Right lobe of liver (tissue), 6 donors: Measurements from ENCODE around the gene CLIC2. TPM values are rescaled to one million over a fixed set of nuclear protein-coding genes. Genes with fewer than 3 reads are reported as not detected.

Experiments used
- ATAC-seq, 4 donors: fragments of 200-7000 bp; cut with Tn5 transposase; one replicate each; pipeline ENCODE4 v1.9.1; 2020; ENCODE audit warnings: mild to moderate bottlenecking in 4 of 4, moderate library complexity in 4 of 4
- DNase-seq, 3 donors: peaks; one replicate each; pipeline ENCODE4 v3.0.0-alpha.2; 2020
- H3K27ac ChIP-seq, 3 donors: fragments of 200-600 bp; one replicate each; pipeline ENCODE4 v1.8.0; 2022
- H3K27me3 ChIP-seq, 2 donors: fragments of 200-600 bp; one replicate each; pipeline ENCODE4 v1.8.0; 2022
- H3K36me3 ChIP-seq, 4 donors: fragments of 200-600 bp; sonication (generic) in 1 of 4; one replicate each; pipeline versions ENCODE4 v1.5.1 to v1.8.0; 2017 to 2022; ENCODE audit warnings: control low read depth in 1 of 4
- H3K4me1 ChIP-seq, 4 donors: fragments of 200-600 bp; sonication (generic) in 1 of 4; one replicate each; pipeline versions ENCODE4 v1.5.1 to v1.8.0; 2017 to 2022; ENCODE audit warnings: control low read depth in 1 of 4
- H3K4me3 ChIP-seq, 3 donors: fragments of 200-600 bp; one replicate each; pipeline ENCODE4 v1.8.0; 2022
- H3K9me3 ChIP-seq, 4 donors: fragments of 200-600 bp; sonication (generic) in 1 of 4; one replicate each; pipeline versions ENCODE4 v1.5.1 to v1.8.0; 2017 to 2022; ENCODE audit warnings: control low read depth in 1 of 4
- CTCF ChIP-seq, 4 donors: fragments of 200-600 bp in 3 of 4; fragments of 450-650 bp in 1 of 4; IDR thresholded peaks; one replicate each; pipeline versions ENCODE4 v1.5.1 to v1.8.0; 2016 to 2022; ENCODE audit warnings: antibody characterized with exemption in 4 of 4, mild to moderate bottlenecking in 2 of 4
- POLR2A ChIP-seq: fragments of 450-650 bp; IDR thresholded peaks from one replicate; pipeline ENCODE4 v1.6.1; 2017; ENCODE audit warnings: antibody characterized with exemption, mild to moderate bottlenecking
- WGBS: methylation state at CpG from one replicate; pipeline ENCODE4 v1.1.6; 2018; ENCODE audit warnings: low coverage, low lambda C conversion rate; ENCODE audit not compliant: insufficient coverage; ENCODE audit errors: missing lambda C conversion rate; 5-methylcytosine and 5-hydroxymethylcytosine counted together
- intact Hi-C, 2 donors: fragments of 100-400 bp; cut with DNase I; formaldehyde crosslinking; loops; one replicate each; pipeline versions ENCODE4 v1.11.2 to v1.14.1; 2022
- total RNA-seq, 6 experiments: library from RNA; depleted of rRNA in 2 of 6; stranded (reverse); fragments of >200 nt in 2 of 6; fragmentation: NEBNext Ultra II Directional in 3 of 6; extraction: Animal tissue kit (Norgen Biotek cat#: 25700) in 3 of 6; gene quantifications; one replicate each; pipeline versions ENCODE4 v1.1.0 to v1.2.4, GENCODE V29; 2016 to 2023
- donor health status: DM: no; HTN: yes; CAD: no.
- donor health status: DM: no; HTN: no; CAD: no.
- donor health status: DM: no; HTN: no; CAD: no.
- donor health status: DM: no; HTN: yes; CAD: no.
- donor health status: DM: no; HTN: yes; CAD: no.

Gene CLIC2
- total RNA-seq, 6 experiments from 2014 or later: 1.5 to 11.0 (median 3.9) TPM

GRCh38 chrX:155266439-155266838, 68.0 kb downstream of the CLIC2 start:
- H3K9me3 ChIP-seq: no peaks in the 10 kb centered on the region
- H3K27ac ChIP-seq: no peak overlapping the region
- intact Hi-C loops: no loop called here
- 40% methylated on average over 1 of the region's 1 CpG for WGBS
- no peaks in the 10 kb centered on the region for H3K27me3 ChIP-seq
- ATAC-seq: no peak
- H3K4me3 ChIP-seq: no peak overlapping the region
- no peak for DNase-seq
- no peaks in the 10 kb centered on the region for H3K36me3 ChIP-seq
- no peaks in the 10 kb centered on the region for H3K4me1 ChIP-seq
- TF ChIP-seq POLR2A (no peak), CTCF (IDR thresholded peaks at IDR 0.05) (no peak)

GRCh38 chrX:155263854-155264628, 70.4 kb downstream of the CLIC2 start, which contains the start of gene RAB39B:
TSS of gene RAB39B (minus strand) at chrX:155264491. CDS start at chrX:155264288, 203 bp downstream.
- intact Hi-C loops: no loop called here
- H3K27ac ChIP-seq: no peak within 1 kb of the TSS
- no peaks in the 10 kb centered on the region for H3K36me3 ChIP-seq
- H3K9me3 ChIP-seq: no peaks in the 10 kb centered on the region
- H3K27me3 ChIP-seq: no peaks in the 10 kb centered on the region
- TF ChIP-seq POLR2A (no peak), CTCF (IDR thresholded peaks at IDR 0.05) (no peak)
- 9% methylated on average over 13 of the region's 58 CpGs for WGBS
- DNase-seq (peak; percentile 42 to 58 (median 53)), ATAC-seq (peak; percentile 69 to 88 (median 75))
- H3K4me1 ChIP-seq: no peaks in the 10 kb centered on the region
- peak within 1 kb of the TSS; percentile 10 to 32 (median 25) for H3K4me3 ChIP-seq

DNA sequence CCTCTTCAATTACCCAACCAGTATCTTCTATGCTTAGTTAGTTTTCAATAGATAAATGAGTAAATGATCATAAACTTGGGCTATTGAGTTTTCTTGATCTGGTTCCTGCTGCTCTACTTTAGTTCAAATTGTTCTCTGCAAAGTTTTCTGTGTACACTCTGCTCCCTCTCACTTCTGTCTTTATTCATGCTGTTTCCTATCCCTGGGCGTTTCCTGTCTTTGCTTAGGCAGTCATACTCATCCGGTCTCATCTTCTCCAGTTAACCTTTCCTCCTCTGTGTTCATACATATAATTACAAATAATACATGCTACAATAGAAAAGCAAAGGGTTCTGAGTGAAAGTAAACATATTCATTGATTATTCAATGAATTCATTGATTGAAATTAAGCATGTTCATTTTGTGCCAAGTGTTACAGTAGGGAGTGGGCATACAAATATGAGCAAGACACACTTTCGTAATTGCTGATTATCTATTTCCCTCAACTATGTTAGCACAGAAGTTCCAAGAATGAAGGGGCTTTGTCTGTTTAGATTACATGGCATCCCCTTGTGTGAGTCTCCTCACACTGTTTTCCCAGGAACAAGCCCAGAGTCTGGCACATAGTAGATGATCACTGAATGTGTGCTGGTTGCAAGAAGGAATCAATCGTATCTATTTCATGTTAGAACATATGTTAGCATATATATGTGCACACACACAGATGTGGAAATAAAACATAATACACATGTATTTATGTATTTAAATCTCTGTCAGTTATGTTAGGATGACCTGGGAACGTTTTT, 71.3 kb downstream of the CLIC2 start:
- H3K27ac ChIP-seq: no peak overlapping the region

GRCh38 chrX:155259752-155260151, 74.7 kb downstream of the CLIC2 start:
- Histone ChIP-seq H3K36me3 (no peaks in the 10 kb centered on the region), H3K27ac (no peak overlapping the region), H3K4me3 (no peak overlapping the region), H3K4me1 (no peaks in the 10 kb centered on the region), H3K9me3 (no peaks in the 10 kb centered on the region), H3K27me3 (no peaks in the 10 kb centered on the region)
- ATAC-seq: no peak
- intact Hi-C loops: no loop called here
- WGBS: 29% methylated on average over 2 of the region's 3 CpGs
- TF ChIP-seq CTCF (IDR thresholded peaks at IDR 0.05) (no peak), POLR2A (no peak)
- DNase-seq: no peak

More for the DNA sequence above, 71.3 kb downstream of the CLIC2 start:
- no peaks in the 10 kb centered on the region for H3K27me3 ChIP-seq
- intact Hi-C loops: no loop called here
- no peaks in the 10 kb centered on the region for H3K36me3 ChIP-seq
- ATAC-seq (peak in 1 of 4 donors; percentile 28), DNase-seq (no peak)
- TF ChIP-seq CTCF (IDR thresholded peaks at IDR 0.05) (no peak), POLR2A (no peak)
- 28% methylated on average over 5 of the region's 5 CpGs for WGBS
- H3K9me3 ChIP-seq: no peaks in the 10 kb centered on the region
- no peak overlapping the region for H3K4me3 ChIP-seq
- no peaks in the 10 kb centered on the region for H3K4me1 ChIP-seq
